H1 (cell line): ENCODE measurements around the gene RFT1. TPM values are rescaled to one million over a fixed set of nuclear protein-coding genes. Genes with fewer than 3 reads are reported as not detected.
A peak's percentile ranks its signal among the peaks of the same experiment; 100 is the strongest.

Experiments used
- CTCF ChIA-PET: fragments of 300-600 bp; sonication (Branson Sonifier 250); formaldehyde crosslinking; loops from one replicate; lab custom pipeline; 2021; ENCODE audit not compliant: partially characterized antibody; lab: Charles Lee
- POLR2A ChIA-PET: fragments of 300-600 bp; sonication (Branson Sonifier 250); formaldehyde crosslinking; loops from one replicate; lab custom pipeline; 2021; ENCODE audit warnings: inconsistent platforms; ENCODE audit not compliant: partially characterized antibody; lab: Charles Lee
- DNase-seq, 2 experiments: peaks; one replicate each; pipeline versions ENCODE4 v3.0.0 to v3.0.0-alpha.2; 2010 to 2022; ENCODE audit warnings: low spot score in 2 of 2, low read depth in 1 of 2, mixed read lengths in 1 of 2
- FAIRE-seq: peaks from 2 replicates; lab custom pipeline; 2011; peaks lifted over from hg19 to GRCh38; lab: Jason Lieb, UNC
- H2AFZ ChIP-seq: 2 replicates; pipeline ENCODE4 v1.8.1; 2012; ENCODE audit warnings: low read length, inconsistent platforms
- H2AK5ac ChIP-seq: 2 replicates; pipeline ENCODE4 v1.6.1; 2013; ENCODE audit warnings: low read depth, low read length
- H2BK120ac ChIP-seq: replicated peaks from 2 replicates; pipeline ENCODE3; 2013; ENCODE audit warnings: low read depth, low read length, inconsistent platforms
- H2BK12ac ChIP-seq: 2 replicates; pipeline ENCODE4 v1.6.1; 2013; ENCODE audit warnings: low read depth, low read length
- H2BK15ac ChIP-seq: 2 replicates; pipeline ENCODE4 v1.6.1; 2013; ENCODE audit warnings: low read length
- H2BK20ac ChIP-seq: 2 replicates; pipeline ENCODE4 v1.6.1; 2013; ENCODE audit warnings: low read length
- H2BK5ac ChIP-seq: 2 replicates; pipeline ENCODE4 v1.6.1; 2013; ENCODE audit warnings: low read depth, low read length
- H3K14ac ChIP-seq: 2 replicates; pipeline ENCODE4 v1.6.1; 2013; ENCODE audit warnings: inconsistent platforms; ENCODE audit not compliant: insufficient read length
- H3K18ac ChIP-seq: 2 replicates; pipeline ENCODE4 v1.6.1; 2013; ENCODE audit warnings: low read length; ENCODE audit errors: extremely low read depth
- H3K23ac ChIP-seq: 2 replicates; pipeline ENCODE4 v1.6.1; 2013; ENCODE audit warnings: inconsistent platforms; ENCODE audit not compliant: insufficient read length
- H3K23me2 ChIP-seq: 2 replicates; pipeline ENCODE4 v1.6.1; 2013; ENCODE audit warnings: low read depth, low read length
- H3K27ac ChIP-seq: 2 replicates; pipeline ENCODE4 v1.6.1; 2011; ENCODE audit warnings: low read depth, low read length, inconsistent platforms
- H3K27me3 ChIP-seq, 4 experiments: replicated peaks in 1 of 4; 1 replicate in 1 of 4; 2 replicates in 3 of 4; pipeline versions ENCODE4 v1.6.1 to v1.8.1; 2011 to 2013; ENCODE audit warnings: low read length in 3 of 4, mild to moderate bottlenecking in 3 of 4, inconsistent platforms in 2 of 4, mixed read lengths in 2 of 4, moderate library complexity in 1 of 4; ENCODE audit not compliant: control insufficient read depth in 3 of 4, insufficient read depth in 3 of 4; ENCODE audit errors: extremely low read depth in 1 of 4
- H3K36me3 ChIP-seq, 4 experiments: 2 replicates each; pipeline versions ENCODE4 v1.6.1 to v1.8.1; 2011 to 2013; ENCODE audit warnings: mild to moderate bottlenecking in 4 of 4, low read length in 3 of 4, moderate library complexity in 2 of 4, control low read depth in 1 of 4, inconsistent platforms in 1 of 4; ENCODE audit not compliant: insufficient read depth in 4 of 4, control insufficient read depth in 2 of 4
- H3K4ac ChIP-seq: replicated peaks from 2 replicates; pipeline ENCODE3; 2013; ENCODE audit warnings: low read length, low read depth, mixed read lengths, inconsistent platforms; ENCODE audit not compliant: insufficient read length
- H3K4me1 ChIP-seq, 4 experiments: replicated peaks in 1 of 4; 1 replicate in 1 of 4; 2 replicates in 3 of 4; pipeline versions ENCODE4 v1.6.1 to v1.8.1; 2011 to 2013; ENCODE audit warnings: low read length in 3 of 4, inconsistent platforms in 2 of 4, mixed read lengths in 1 of 4; ENCODE audit not compliant: insufficient read depth in 4 of 4, control insufficient read depth in 3 of 4
- H3K4me2 ChIP-seq, 2 experiments: 2 replicates each; pipeline versions ENCODE4 v1.6.1 to v1.8.1; 2011 to 2013; ENCODE audit warnings: low read depth in 2 of 2, low read length in 2 of 2, control low read depth in 1 of 2, inconsistent platforms in 1 of 2, mild to moderate bottlenecking in 1 of 2; ENCODE audit not compliant: insufficient read depth in 1 of 2
- H3K4me3 ChIP-seq, 4 experiments: fragments of 200-600, 300-600 bp in 1 of 4; sonication (generic), shearing (Covaris generic), sonication (Bioruptor Twin) in 1 of 4; 2 replicates each; pipeline versions ENCODE4 v1.5.1 to v1.8.1; 2011 to 2016; ENCODE audit warnings: low read length in 4 of 4, low read depth in 3 of 4, control low read depth in 2 of 4, inconsistent platforms in 2 of 4, mild to moderate bottlenecking in 2 of 4, mixed read lengths in 1 of 4, moderate library complexity in 1 of 4; ENCODE audit not compliant: insufficient read depth in 2 of 4; ENCODE audit errors: extremely low read depth in 1 of 4
- H3K56ac ChIP-seq: replicated peaks from 2 replicates; pipeline ENCODE3; 2013; ENCODE audit warnings: low read depth, mild to moderate bottlenecking, mixed read lengths, low read length, inconsistent platforms; ENCODE audit not compliant: insufficient read length
- H3K79me1 ChIP-seq: 2 replicates; pipeline ENCODE4 v1.6.1; 2013; ENCODE audit warnings: low read depth, low read length, control low read depth
- H3K79me2 ChIP-seq, 2 experiments: 2 replicates each; pipeline versions ENCODE4 v1.6.1 to v1.8.1; 2012 to 2013; ENCODE audit warnings: low read length in 2 of 2, mild to moderate bottlenecking in 2 of 2, inconsistent platforms in 1 of 2; ENCODE audit not compliant: insufficient read depth in 2 of 2, control insufficient read depth in 1 of 2
- H3K9ac ChIP-seq, 4 experiments: replicated peaks in 1 of 4; 1 replicate in 1 of 4; 2 replicates in 3 of 4; pipeline versions ENCODE4 v1.6.1 to v1.8.1; 2011 to 2013; ENCODE audit warnings: low read depth in 3 of 4, low read length in 3 of 4, control low read depth in 2 of 4, mild to moderate bottlenecking in 2 of 4, moderate library complexity in 2 of 4, inconsistent platforms in 1 of 4; ENCODE audit errors: extremely low read depth in 1 of 4
- H3K9me3 ChIP-seq, 2 experiments: 2 replicates each; pipeline versions ENCODE4 v1.6.1 to v1.8.1; 2012 to 2013; ENCODE audit warnings: mild to moderate bottlenecking in 2 of 2, moderate library complexity in 2 of 2, control low read depth in 1 of 2, inconsistent platforms in 1 of 2, low read depth in 1 of 2, low read length in 1 of 2, mixed read lengths in 1 of 2; ENCODE audit not compliant: insufficient read depth in 2 of 2
- H4K20me1 ChIP-seq, 2 experiments: replicated peaks in 1 of 2; 2 replicates each; pipeline versions ENCODE3 to v1.8.1; 2011 to 2013; ENCODE audit warnings: inconsistent platforms in 2 of 2, low read length in 2 of 2, mild to moderate bottlenecking in 1 of 2; ENCODE audit not compliant: insufficient read depth in 2 of 2, control insufficient read depth in 1 of 2
- H4K5ac ChIP-seq: 2 replicates; pipeline ENCODE4 v1.6.1; 2013; ENCODE audit warnings: low read length, low read depth, mixed read lengths, inconsistent platforms; ENCODE audit not compliant: insufficient read length
- H4K8ac ChIP-seq: 2 replicates; pipeline ENCODE4 v1.8.0; 2013; ENCODE audit warnings: mild to moderate bottlenecking, moderate library complexity, low read length, inconsistent platforms; ENCODE audit not compliant: insufficient read depth; ENCODE audit errors: extremely low read depth
- H4K91ac ChIP-seq: replicated peaks from 2 replicates; pipeline ENCODE3; 2013; ENCODE audit warnings: low read length, mixed read lengths, inconsistent platforms; ENCODE audit not compliant: insufficient read length
- BACH1 ChIP-seq: IDR thresholded peaks from 2 replicates; pipeline ENCODE4 v1.6.1; 2012; ENCODE audit warnings: low read length, improper control_type of control experiment
- CTBP2 ChIP-seq: IDR thresholded peaks from 2 replicates; pipeline ENCODE4 v1.7.0; 2011; ENCODE audit warnings: borderline replicate concordance, mild to moderate bottlenecking, moderate library complexity, mixed read lengths, low read length; ENCODE audit not compliant: insufficient read depth, insufficient read length
- JUN ChIP-seq: IDR thresholded peaks from 2 replicates; pipeline ENCODE4 v1.6.1; 2011; ENCODE audit warnings: low read depth, mild to moderate bottlenecking, improper control_type of control experiment, low read length
- RNF2 ChIP-seq: fragments of 200-900, 300-1000 bp; sonication (generic); IDR thresholded peaks from 2 replicates; pipeline ENCODE4 v1.7.1; 2016; ENCODE audit warnings: borderline replicate concordance, low read depth, mild to moderate bottlenecking, antibody characterized with exemption, low read length; ENCODE audit not compliant: poor library complexity, severe bottlenecking; ENCODE audit errors: missing control alignments
- TAF1 ChIP-seq: IDR thresholded peaks from 2 replicates; pipeline ENCODE4 v1.6.1; 2011; ENCODE audit warnings: mild to moderate bottlenecking, low read depth, low read length
- TBP ChIP-seq: IDR thresholded peaks from 2 replicates; pipeline ENCODE4 v1.6.1; 2011; ENCODE audit warnings: low read depth, low read length, improper control_type of control experiment
- ZNF274 ChIP-seq: IDR thresholded peaks from 2 replicates; pipeline ENCODE4 v1.7.0; 2012; ENCODE audit warnings: low read length, borderline replicate concordance; ENCODE audit errors: extremely low read depth
- WGBS, 2 experiments: shearing (Covaris generic) in 1 of 2; methylation state at CpG; one replicate each; pipeline versions ENCODE4 v1.1.6 to v1.1.7; 2013 to 2015; ENCODE audit warnings: low lambda C conversion rate in 2 of 2, mixed read lengths in 2 of 2, inconsistent platforms in 1 of 2, low coverage in 1 of 2, missing lambda C conversion rate in 1 of 2; ENCODE audit not compliant: insufficient replicate concordance in 2 of 2, insufficient coverage in 1 of 2, insufficient read length in 1 of 2; ENCODE audit errors: extremely low coverage in 1 of 2, missing lambda C conversion rate in 1 of 2; 5-methylcytosine and 5-hydroxymethylcytosine counted together
- polyA plus RNA-seq, 7 experiments: library from polyadenylated mRNA; depleted of rRNA in 3 of 7; stranded (reverse) in 5 of 7; unstranded in 2 of 7; fragments of >200 nt in 5 of 7; fragments of 200-250 nt in 2 of 7; gene quantifications; 1 replicate in 5 of 7; 2 replicates in 1 of 7; 4 replicates in 1 of 7; pipeline versions ENCODE4 v1.2.1 to v1.2.3, GENCODE V29; 2011 to 2013; ENCODE audit warnings: missing spikeins in 2 of 7, mixed read lengths in 2 of 7
- total RNA-seq: library from RNA; stranded (reverse); fragmentation: NEBNext Ultra II Directional; extraction: Animal tissue kit (Norgen Biotek cat#: 25700); gene quantifications from 2 replicates; pipeline ENCODE4 v1.2.1, GENCODE V29; 2021

Gene RFT1
- total and polyA plus RNA-seq, 2 of the 8 experiments (the other 6 are each of a cell fraction or from before 2014, with no cell fraction given), result 27.7 to 42.4 TPM

- Histone ChIP-seq H3K36me3 (no peaks in the 10 kb centered on the region), H3K9ac (no peak overlapping the region), H3K4ac (no peak overlapping the region), H4K8ac (no peak overlapping the region), H2AK5ac (no peak overlapping the region), H3K56ac (no peak overlapping the region), H3K23ac (no peak overlapping the region), H2BK20ac (no peak overlapping the region), H3K14ac (no peak overlapping the region), H4K20me1 (no peaks in the 10 kb centered on the region), H3K79me1 (no peaks in the 10 kb centered on the region), H3K27ac (no peak overlapping the region), H3K4me1 (no peaks in the 10 kb centered on the region), H3K27me3 (no peaks in the 10 kb centered on the region), H3K79me2 (no peaks in the 10 kb centered on the region), H3K18ac (no peak overlapping the region), H3K4me2 (no peak overlapping the region), H3K4me3 (no peak overlapping the region), H4K91ac (no peak overlapping the region), H3K9me3 (no peaks in the 10 kb centered on the region), H2BK5ac (peak overlapping the region; percentile 68), H2BK120ac (no peak overlapping the region), H4K5ac (no peak overlapping the region), H2AFZ (peak overlapping the region; percentile 83; the same call in 1 of the 2 replicates), H2BK15ac (no peak overlapping the region), H2BK12ac (no peak overlapping the region; the same call in 1 of the 2 replicates), H3K23me2 (no peaks in the 10 kb centered on the region)
- CTCF ChIA-PET, result interaction anchor here (0.6 to 1.8 kb wide), 6 partner anchors 9 to 104 kb away, joined by 3 to 5 read pairs (median 4); no protein-coding TSS in a partner anchor
- WGBS, 2 experiments, result 91% methylated on average over 13 of the region's 13 CpGs; no CpG with 5 or more reads in 1 of the 2 experiments
- FAIRE-seq, result no peak
- POLR2A ChIA-PET, result interaction anchor here (0.9 to 1.9 kb wide), 4 partner anchors 9 to 71 kb away, joined by 3 to 5 read pairs (median 4); no protein-coding TSS in a partner anchor
- DNase-seq, result no peak
- TF ChIP-seq ZNF274, result no peak
- TF ChIP-seq TBP, result no peak
- TF ChIP-seq TAF1, result no peak
- no peak for TF ChIP-seq JUN
- TF ChIP-seq RNF2, result no peak
- TF ChIP-seq CTBP2, result no peak
- TF ChIP-seq BACH1, result no peak
Measured at GRCh38 chr3:53149006-53149690, 18.9 kb upstream of the RFT1 start.
